Measurements from ENCODE around the gene FGFR1OP2. TPM values are rescaled to one million over a fixed set of nuclear protein-coding genes. Genes with fewer than 3 reads are reported as not detected.

The FGFR1OP2 gene
- total RNA-seq, 2 experiments from 2014 or later = 42.4 to 45.0 TPM

DNA sequence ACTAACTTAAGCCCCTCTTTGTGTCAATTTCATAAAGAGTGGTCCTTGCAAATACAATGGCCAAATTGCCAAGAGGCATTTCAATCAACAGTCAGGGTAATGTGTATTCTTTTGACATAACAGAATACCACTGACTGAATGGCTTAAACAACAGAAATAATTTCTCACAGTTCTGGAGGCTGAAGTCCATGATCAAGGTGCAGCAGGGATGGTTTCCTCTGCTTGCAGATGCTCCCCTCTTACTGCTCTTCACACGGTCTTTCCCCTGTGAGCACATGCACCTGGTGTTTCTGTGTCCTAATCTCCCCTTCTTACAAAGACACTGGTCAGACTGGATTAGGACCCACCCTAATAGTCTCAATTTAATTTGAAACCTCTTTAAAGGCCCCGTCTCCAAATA, 31.9 kb downstream of the FGFR1OP2 start:
- intact Hi-C loops (cut with micrococcal nuclease; ENCODE audit: unreplicated experiment) = no loop called here

DNA sequence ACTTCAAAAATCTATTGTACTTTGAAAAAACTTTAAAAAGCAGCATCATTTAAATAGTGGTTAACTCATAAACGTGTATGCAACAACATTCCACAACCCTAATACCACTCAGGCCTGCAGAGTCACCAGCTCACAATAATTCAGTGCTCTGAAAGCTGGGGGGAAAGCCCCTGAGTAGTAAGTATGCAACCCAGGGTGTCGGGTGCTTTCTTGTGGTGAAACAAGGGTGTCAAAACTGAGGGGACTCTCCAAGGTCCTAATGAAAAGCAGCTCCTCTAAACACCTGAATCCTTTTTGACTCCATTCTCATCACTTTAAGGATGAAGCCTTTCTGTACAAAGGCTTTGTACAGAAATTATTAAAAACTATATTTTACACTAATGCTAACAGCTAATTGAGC, 33.7 kb downstream of the FGFR1OP2 start:
- Histone ChIP-seq H4K20me1 (ENCODE audit: insufficient read depth, low read length) (no peaks in the 10 kb centered on the region), H3K27ac (ENCODE audit: low read depth, low read length, poor library complexity, severe bottlenecking) (no peak overlapping the region), H3K36me3 (ENCODE audit: insufficient read depth, low read length) (peaks cover 76% of the 10 kb centered on the region), H3K9me2 (ENCODE audit: insufficient read depth, low read length) (no peaks in the 10 kb centered on the region), H3K9me3 (ENCODE audit: low read length) (no peaks in the 10 kb centered on the region), H3K4me1 (ENCODE audit: insufficient read depth, low read length, poor library complexity, severe bottlenecking) (peaks cover 16% of the 10 kb centered on the region), H2AFZ (ENCODE audit: low read length) (no peak overlapping the region), H3K4me2 (ENCODE audit: low read length) (peak overlapping the region; percentile 14; the same call in 1 of the 2 replicates), H3K79me2 (ENCODE audit: insufficient read depth, low read depth, low read length) (no peaks in the 10 kb centered on the region), H3K4me3 (ENCODE audit: low read depth, low read length, poor library complexity, severe bottlenecking) (no peak overlapping the region)
- intact Hi-C loops (cut with micrococcal nuclease; ENCODE audit: unreplicated experiment) = no loop called here
- CTCF ChIA-PET (ENCODE audit: unreplicated experiment) = no interaction called here
- BruUV-seq (replicated peaks) = no TSS peak
- POLR2A ChIA-PET = interaction anchor here (0.7 to 2.4 kb wide), 6 partner anchors 8 to 101 kb away, joined by 3 to 18 read pairs (median 4); no protein-coding TSS in a partner anchor
- DNase-seq (ENCODE audit: low spot score) = peak; percentile 29
- TF ChIP-seq, protein P1, sequence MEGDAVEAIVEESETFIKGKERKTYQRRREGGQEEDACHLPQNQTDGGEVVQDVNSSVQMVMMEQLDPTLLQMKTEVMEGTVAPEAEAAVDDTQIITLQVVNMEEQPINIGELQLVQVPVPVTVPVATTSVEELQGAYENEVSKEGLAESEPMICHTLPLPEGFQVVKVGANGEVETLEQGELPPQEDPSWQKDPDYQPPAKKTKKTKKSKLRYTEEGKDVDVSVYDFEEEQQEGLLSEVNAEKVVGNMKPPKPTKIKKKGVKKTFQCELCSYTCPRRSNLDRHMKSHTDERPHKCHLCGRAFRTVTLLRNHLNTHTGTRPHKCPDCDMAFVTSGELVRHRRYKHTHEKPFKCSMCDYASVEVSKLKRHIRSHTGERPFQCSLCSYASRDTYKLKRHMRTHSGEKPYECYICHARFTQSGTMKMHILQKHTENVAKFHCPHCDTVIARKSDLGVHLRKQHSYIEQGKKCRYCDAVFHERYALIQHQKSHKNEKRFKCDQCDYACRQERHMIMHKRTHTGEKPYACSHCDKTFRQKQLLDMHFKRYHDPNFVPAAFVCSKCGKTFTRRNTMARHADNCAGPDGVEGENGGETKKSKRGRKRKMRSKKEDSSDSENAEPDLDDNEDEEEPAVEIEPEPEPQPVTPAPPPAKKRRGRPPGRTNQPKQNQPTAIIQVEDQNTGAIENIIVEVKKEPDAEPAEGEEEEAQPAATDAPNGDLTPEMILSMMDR (conservative IDR thresholded peaks at IDR 0.05; ENCODE audit: low read length) = no peak
- TF ChIP-seq EZH2phosphoT487 (IDR thresholded peaks at IDR 0.05; ENCODE audit: borderline replicate concordance, low read depth, low read length) = no peak

More for the DNA sequence above, 31.9 kb downstream of the FGFR1OP2 start:
- DNase-seq (ENCODE audit: low spot score) = no peak
- CTCF ChIA-PET (ENCODE audit: unreplicated experiment) = no interaction called here
- no peak overlapping the region for H3K4me3 ChIP-seq (ENCODE audit: low read depth, low read length, poor library complexity, severe bottlenecking)
- TF ChIP-seq, protein P1 (conservative IDR thresholded peaks at IDR 0.05; ENCODE audit: low read length) = no peak
- no peak for TF ChIP-seq EZH2phosphoT487 (IDR thresholded peaks at IDR 0.05; ENCODE audit: borderline replicate concordance, low read depth, low read length)
- H3K4me2 ChIP-seq (ENCODE audit: low read length) = no peak overlapping the region
- H3K4me1 ChIP-seq (ENCODE audit: insufficient read depth, low read length, poor library complexity, severe bottlenecking) = peaks cover 16% of the 10 kb centered on the region
- no peaks in the 10 kb centered on the region for H3K79me2 ChIP-seq (ENCODE audit: insufficient read depth, low read depth, low read length)
- no peak overlapping the region for H3K27ac ChIP-seq (ENCODE audit: low read depth, low read length, poor library complexity, severe bottlenecking)
- no peaks in the 10 kb centered on the region for H3K9me3 ChIP-seq (ENCODE audit: low read length)
- H3K9me2 ChIP-seq (ENCODE audit: insufficient read depth, low read length) = no peaks in the 10 kb centered on the region
- BruUV-seq (replicated peaks) = no TSS peak
- no peaks in the 10 kb centered on the region for H4K20me1 ChIP-seq (ENCODE audit: insufficient read depth, low read length)
- POLR2A ChIA-PET = interaction anchor here (0.6 to 0.8 kb wide), 2 partner anchors 11 to 1346 kb away, joined by 3 read pairs; no protein-coding TSS in a partner anchor
- no peak overlapping the region for H2AFZ ChIP-seq (ENCODE audit: low read length)
- H3K36me3 ChIP-seq (ENCODE audit: insufficient read depth, low read length) = peaks cover 70% of the 10 kb centered on the region

DNA sequence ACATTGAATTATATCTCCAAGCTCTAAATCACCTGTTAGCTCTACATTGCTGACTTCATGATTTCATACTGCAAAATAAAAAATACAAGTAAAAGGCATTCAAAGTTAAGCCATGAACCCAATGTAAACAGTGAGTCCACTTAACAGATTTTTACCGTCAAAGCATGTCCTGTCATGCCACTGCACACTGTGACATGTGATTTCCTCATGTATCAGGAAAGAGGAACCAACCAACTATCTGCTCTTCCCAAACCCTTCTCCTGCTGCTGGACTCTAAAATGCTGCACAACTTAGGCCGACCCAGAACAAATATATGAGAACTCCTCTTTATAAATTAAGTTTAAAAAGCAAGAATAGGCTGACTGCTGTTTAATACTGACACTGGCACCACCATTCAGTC, 38.4 kb downstream of the FGFR1OP2 start:
- Histone ChIP-seq H3K27ac (ENCODE audit: low read depth, low read length, poor library complexity, severe bottlenecking) (no peak overlapping the region), H3K4me1 (ENCODE audit: insufficient read depth, low read length, poor library complexity, severe bottlenecking) (peaks cover 5% of the 10 kb centered on the region), H3K79me2 (ENCODE audit: insufficient read depth, low read depth, low read length) (no peaks in the 10 kb centered on the region), H3K9me2 (ENCODE audit: insufficient read depth, low read length) (no peaks in the 10 kb centered on the region), H3K4me2 (ENCODE audit: low read length) (no peak overlapping the region), H3K36me3 (ENCODE audit: insufficient read depth, low read length) (peaks cover 83% of the 10 kb centered on the region), H4K20me1 (ENCODE audit: insufficient read depth, low read length) (no peaks in the 10 kb centered on the region), H3K4me3 (ENCODE audit: low read depth, low read length, poor library complexity, severe bottlenecking) (no peak overlapping the region), H3K9me3 (ENCODE audit: low read length) (no peaks in the 10 kb centered on the region), H2AFZ (ENCODE audit: low read length) (no peak overlapping the region)
- BruUV-seq (replicated peaks) = no TSS peak
- ChIA-PET CTCF (ENCODE audit: unreplicated experiment) (no interaction called here), POLR2A (interaction anchor here (0.5 to 2.1 kb wide), 5 partner anchors 13 to 69 kb away, joined by 3 to 7 read pairs (median 3); no protein-coding TSS in a partner anchor)
- intact Hi-C loops (cut with micrococcal nuclease; ENCODE audit: unreplicated experiment) = no loop called here
- TF ChIP-seq, protein P1 (conservative IDR thresholded peaks at IDR 0.05; ENCODE audit: low read length) = no peak
- TF ChIP-seq EZH2phosphoT487 (IDR thresholded peaks at IDR 0.05; ENCODE audit: borderline replicate concordance, low read depth, low read length) = no peak
- DNase-seq (ENCODE audit: low spot score) = no peak

All from OCI-LY7 (cell line).